ENCODE results near the gene NLK. TPM values are rescaled to one million over a fixed set of nuclear protein-coding genes. Genes with fewer than 3 reads are reported as not detected.

The NLK gene
- total and polyA plus RNA-seq, 2 of the 4 experiments (the other 2 are of a cell fraction) = 15.3 to 23.3 TPM

GRCh38 chr17:28120766-28121165 lies 78.3 kb downstream of the NLK start:
- Histone ChIP-seq H3K4ac (ENCODE audit: low read depth, low read length) (no peak overlapping the region), H3K36me3 (ENCODE audit: control insufficient read depth, insufficient read depth, low read length) (peaks cover 10% of the 10 kb centered on the region), H3K56ac (ENCODE audit: extremely low read depth, insufficient read depth, low read length) (no peak overlapping the region), H3K9me3 (ENCODE audit: control insufficient read depth, insufficient read depth, low read length) (no peaks in the 10 kb centered on the region), H2AK9ac (replicated peaks; ENCODE audit: low read depth, low read length, poor library complexity) (no peak overlapping the region), H2AK5ac (ENCODE audit: low read depth, low read length) (no peak overlapping the region), H3K4me3 (ENCODE audit: insufficient read depth, low read depth, low read length) (no peak overlapping the region), H3K14ac (replicated peaks; ENCODE audit: low read depth, low read length) (no peak overlapping the region), H4K5ac (ENCODE audit: low read depth, low read length) (no peak overlapping the region), H3K23ac (ENCODE audit: low read depth, low read length) (no peak overlapping the region), H2AFZ (replicated peaks; ENCODE audit: low read length, poor library complexity) (no peak overlapping the region), H3K4me1 (ENCODE audit: control insufficient read depth, insufficient read depth, low read length) (peaks cover 5% of the 10 kb centered on the region), H2BK20ac (ENCODE audit: low read depth, low read length) (no peak overlapping the region), H3K4me2 (ENCODE audit: low read depth, low read length) (no peak overlapping the region), H3K79me1 (ENCODE audit: low read depth in 1 of 2, low read length in 2 of 2) (peaks cover 22 to 54% of the 10 kb centered on the region in 2 experiments), H2BK15ac (ENCODE audit: low read depth, low read length) (no peak overlapping the region), H3K18ac (ENCODE audit: low read depth, low read length) (no peak overlapping the region), H4K8ac (ENCODE audit: low read depth in 2 of 2, low read length in 2 of 2) (no peak overlapping the region), H4K20me1 (ENCODE audit: insufficient read depth, low read length) (no peaks in the 10 kb centered on the region; the same call in 1 of the 2 replicates), H2BK120ac (ENCODE audit: low read depth, low read length) (no peak overlapping the region), H3K27me3 (ENCODE audit: control insufficient read depth, insufficient read depth, low read length) (no peaks in the 10 kb centered on the region), H3K9me1 (ENCODE audit: insufficient read depth, low read length) (no peaks in the 10 kb centered on the region), H3K9ac (ENCODE audit: low read depth, low read length) (no peak overlapping the region), H4K91ac (ENCODE audit: insufficient read depth, low read depth, low read length) (no peak overlapping the region), H2BK5ac (ENCODE audit: low read depth, low read length, poor library complexity, severe bottlenecking) (no peak overlapping the region), H3K27ac (ENCODE audit: insufficient read depth, low read length) (no peak overlapping the region)
- ATAC-seq (ENCODE audit: low read depth) (no peak), DNase-seq (no peak)
- ChIA-PET POLR2A (ENCODE audit: unreplicated experiment) (no interaction called here), CTCF (interaction anchor here (0.7 kb wide), 1 partner anchor 29 kb away, joined by 3 read pairs; no protein-coding TSS in a partner anchor)
- no TSS peak for BruUV-seq (replicated peaks)
- WGBS, 2 experiments (ENCODE audit: extremely low coverage in 2 of 2, insufficient read length in 1 of 2) = no CpG with 5 or more reads among the region's 1 CpG
- dilution Hi-C loops (cut with HindIII; ENCODE audit: low sequenced_read_pairs, unreplicated experiment) (no loop called here), intact Hi-C loops (cut with micrococcal nuclease) (no loop called here), in situ Hi-C loops (cut with MboI; ENCODE audit: low sequenced_read_pairs) (no loop called here)
- TF ChIP-seq, protein P1, sequence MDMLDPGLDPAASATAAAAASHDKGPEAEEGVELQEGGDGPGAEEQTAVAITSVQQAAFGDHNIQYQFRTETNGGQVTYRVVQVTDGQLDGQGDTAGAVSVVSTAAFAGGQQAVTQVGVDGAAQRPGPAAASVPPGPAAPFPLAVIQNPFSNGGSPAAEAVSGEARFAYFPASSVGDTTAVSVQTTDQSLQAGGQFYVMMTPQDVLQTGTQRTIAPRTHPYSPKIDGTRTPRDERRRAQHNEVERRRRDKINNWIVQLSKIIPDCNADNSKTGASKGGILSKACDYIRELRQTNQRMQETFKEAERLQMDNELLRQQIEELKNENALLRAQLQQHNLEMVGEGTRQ (IDR thresholded peaks at IDR 0.05; ENCODE audit: low read depth, low read length) = no peak
- TF ChIP-seq CTCF (conservative IDR thresholded peaks at IDR 0.05; ENCODE audit: low read depth, low read length) (no peak), POLR2A (IDR thresholded peaks at IDR 0.05; ENCODE audit: low read depth, low read length) (no peak), MAZ (IDR thresholded peaks at IDR 0.05; ENCODE audit: borderline replicate concordance, low read depth, low read length) (no peak), RCOR1 (IDR thresholded peaks at IDR 0.05; ENCODE audit: insufficient replicate concordance, low read length) (no peak), FOS (IDR thresholded peaks at IDR 0.05; ENCODE audit: low read depth, low read length) (no peak), RAD21 (IDR thresholded peaks at IDR 0.05; ENCODE audit: low read length) (no peak), CHD1 (IDR thresholded peaks at IDR 0.05; ENCODE audit: low read depth, low read length) (no peak), ELK1 (IDR thresholded peaks at IDR 0.05; ENCODE audit: borderline replicate concordance, low read depth, low read length) (no peak), RFX5 (IDR thresholded peaks at IDR 0.05; ENCODE audit: low read depth, low read length) (no peak), SMC3 (IDR thresholded peaks at IDR 0.05; ENCODE audit: low read depth, low read length) (no peak), MAFK (IDR thresholded peaks at IDR 0.05; ENCODE audit: low read depth, low read length) (no peak), MXI1 (IDR thresholded peaks at IDR 0.05; ENCODE audit: borderline replicate concordance, low read depth, low read length) (no peak), BHLHE40 (IDR thresholded peaks at IDR 0.05; ENCODE audit: low read depth, low read length) (no peak), NFE2L2 (IDR thresholded peaks at IDR 0.05; ENCODE audit: low read depth, low read length) (no peak), CEBPB (IDR thresholded peaks at IDR 0.05; ENCODE audit: low read depth, low read length) (no peak)

Data from IMR-90 (cell line).